ENCODE data around the gene MPP4.

The MPP4 gene

DNA sequence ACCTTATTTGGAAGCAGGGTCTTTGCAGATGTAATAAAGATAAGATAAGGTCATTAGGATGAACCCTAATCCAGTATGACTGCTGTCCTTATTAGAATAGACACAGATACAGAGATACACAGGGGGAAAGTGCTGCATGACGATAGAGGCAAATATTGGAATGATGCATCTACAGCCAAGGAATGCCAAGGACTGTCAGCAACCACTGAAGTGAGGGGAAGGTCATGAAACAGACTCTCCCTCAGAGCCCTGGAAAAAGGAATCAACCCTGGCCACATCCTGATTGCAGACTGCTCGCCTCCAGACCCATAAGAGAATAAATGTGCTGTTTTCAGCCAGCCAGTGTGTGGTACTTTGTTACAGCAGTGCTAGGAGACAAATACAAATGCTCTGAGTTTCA is 69.9 kb downstream of the MPP4 start:
- DNase-seq (ENCODE audit: low read depth in 3 of 3) = no peak

DNA sequence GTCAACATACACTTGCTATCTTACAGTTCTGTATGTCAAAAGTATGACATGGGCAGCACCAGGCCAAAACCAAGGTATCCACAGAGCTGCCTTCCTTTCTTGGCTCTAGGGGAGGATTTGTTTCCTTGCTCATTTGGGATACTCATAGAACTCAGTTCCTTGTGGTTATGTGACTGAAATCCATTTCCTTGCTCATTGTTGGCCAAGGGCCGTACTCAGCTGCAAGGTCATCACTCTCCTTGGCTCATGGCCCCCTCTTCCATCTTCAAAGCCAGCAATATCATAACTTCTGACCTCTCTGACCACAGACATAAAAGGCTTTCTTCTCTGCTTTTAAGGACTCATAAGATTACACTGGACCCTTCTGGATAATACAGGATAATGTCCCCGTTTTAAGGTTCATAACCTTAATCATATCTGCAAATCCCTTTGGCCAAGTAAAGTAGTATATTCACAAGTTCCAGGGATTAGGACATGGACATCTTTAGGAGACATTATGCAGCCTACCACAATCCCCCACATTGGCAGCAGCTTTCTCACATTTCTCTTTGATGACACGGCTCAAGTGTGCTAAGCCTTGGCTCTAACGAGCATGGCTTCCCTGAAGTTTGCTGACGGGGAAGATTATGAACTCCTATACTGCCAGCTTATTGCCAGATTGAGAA is 76.0 kb downstream of the MPP4 start:
- no peak for DNase-seq (ENCODE audit: low read depth in 3 of 3)

DNA sequence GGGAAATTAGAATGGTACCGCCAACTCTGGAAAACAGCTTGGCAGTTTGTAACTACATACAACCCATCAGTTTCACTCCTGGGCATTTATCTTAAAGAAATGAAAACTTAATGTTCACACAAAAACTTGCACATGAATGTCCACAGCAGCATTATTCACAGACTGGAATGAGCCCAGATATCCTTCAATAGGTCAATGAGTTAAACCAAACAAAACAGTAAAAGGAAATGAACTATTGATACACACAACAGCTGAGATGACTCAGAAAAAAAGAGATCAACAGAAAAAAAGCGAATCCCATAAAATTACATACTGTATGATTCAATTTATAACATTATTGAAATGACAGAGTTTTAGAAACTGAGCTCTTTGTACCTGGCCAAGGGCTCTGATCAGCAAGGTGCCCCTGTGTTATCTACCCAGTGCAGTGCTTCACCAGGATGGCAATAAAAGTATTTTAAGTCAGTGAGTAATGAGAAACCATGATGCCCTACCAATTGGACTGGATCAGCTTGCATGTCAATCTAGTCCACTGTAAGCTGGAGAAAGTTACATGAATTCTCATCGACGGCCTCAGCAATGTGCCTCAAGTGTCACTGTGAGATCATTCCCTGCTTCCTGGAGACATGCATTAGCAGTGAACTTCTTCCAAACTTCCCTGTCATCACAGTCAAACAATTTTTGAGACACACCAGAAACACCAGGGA is 77.0 kb downstream of the MPP4 start:
- DNase-seq (ENCODE audit: low read depth in 3 of 3) = no peak

DNA sequence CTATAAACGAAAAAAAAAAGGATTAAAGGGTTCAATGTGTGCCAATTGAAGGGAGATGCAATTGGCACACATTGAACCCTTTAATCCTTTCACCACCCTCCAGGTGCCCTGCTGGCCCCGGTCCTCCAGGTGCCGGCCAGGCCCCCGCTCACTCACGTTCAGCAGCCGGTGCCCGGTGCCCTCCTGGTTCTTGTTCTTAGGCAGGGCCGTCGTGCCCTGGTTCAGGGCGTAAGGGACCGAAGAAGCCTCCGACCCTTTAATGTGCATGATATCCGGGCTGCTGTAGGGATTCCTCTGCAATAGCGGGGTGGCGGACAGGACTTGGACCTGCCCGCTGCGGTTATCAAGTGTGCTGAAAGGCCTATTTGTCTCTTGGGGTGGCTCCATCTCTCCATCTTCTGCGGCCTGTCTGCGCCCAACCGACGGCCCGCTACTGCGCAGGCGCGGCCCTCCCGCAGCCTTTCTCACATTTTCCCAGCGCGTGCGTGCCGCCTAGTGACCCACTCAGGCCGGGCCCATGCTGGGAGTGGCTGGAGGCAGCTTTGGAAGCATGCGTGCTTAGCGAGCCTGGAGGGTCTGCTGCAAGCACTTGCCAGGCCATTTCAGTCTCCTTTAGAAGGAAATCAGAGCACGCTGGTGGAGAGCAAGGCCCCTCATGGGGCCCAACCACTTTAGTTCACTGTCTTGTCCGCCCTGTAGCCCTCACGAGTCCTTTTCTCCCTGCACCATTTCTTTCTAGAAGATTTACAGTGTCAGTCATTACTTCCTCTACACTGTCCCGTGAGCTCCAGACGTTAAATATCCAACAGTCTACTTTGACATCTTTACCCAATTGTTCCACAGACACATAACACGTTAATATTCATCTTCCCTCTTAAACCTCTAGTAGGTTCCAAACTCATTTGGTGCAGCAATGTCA is 79.4 kb downstream of the MPP4 start:
- DNase-seq (ENCODE audit: low read depth in 3 of 3) = no peak

DNA sequence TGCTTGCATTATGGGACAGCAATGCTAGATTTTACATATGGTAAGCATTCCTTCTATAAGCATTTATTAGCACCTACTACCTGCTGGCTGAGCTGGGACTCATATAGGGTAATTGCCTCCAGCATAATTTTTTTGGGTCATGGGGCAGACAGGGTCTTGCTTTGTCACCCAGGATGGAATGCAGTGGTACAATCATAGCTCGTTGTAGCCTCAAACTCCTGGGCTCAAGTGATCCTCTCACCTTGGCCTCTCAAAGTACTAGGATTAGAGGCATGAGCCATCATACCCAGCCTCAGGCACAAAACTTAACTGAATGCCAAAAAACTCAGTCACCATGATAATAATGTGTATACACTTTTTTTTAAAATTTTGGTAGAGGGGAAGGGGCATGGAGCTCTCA is 90.4 kb downstream of the MPP4 start:
- DNase-seq (ENCODE audit: low read depth in 3 of 3) = no peak

DNA sequence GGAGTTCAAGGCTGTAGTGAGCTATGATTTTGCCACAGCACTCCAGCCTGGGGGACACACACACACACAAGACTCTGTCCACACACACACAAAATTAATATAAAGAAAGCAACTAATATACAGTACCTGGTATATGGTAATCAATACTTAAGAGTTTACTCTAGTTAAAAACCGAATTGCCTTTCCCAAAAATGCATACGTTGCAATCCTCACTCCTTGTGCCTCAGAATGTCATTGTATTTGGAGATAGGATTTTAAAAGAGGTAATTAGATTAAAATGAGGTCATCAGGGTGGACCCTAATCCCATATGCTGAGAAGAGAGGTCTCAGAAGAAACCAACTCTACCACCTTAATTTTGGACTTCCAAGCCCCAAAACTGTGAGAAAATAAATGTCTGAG is 90.9 kb downstream of the MPP4 start:
- DNase-seq (ENCODE audit: low read depth in 3 of 3) = no peak

DNA sequence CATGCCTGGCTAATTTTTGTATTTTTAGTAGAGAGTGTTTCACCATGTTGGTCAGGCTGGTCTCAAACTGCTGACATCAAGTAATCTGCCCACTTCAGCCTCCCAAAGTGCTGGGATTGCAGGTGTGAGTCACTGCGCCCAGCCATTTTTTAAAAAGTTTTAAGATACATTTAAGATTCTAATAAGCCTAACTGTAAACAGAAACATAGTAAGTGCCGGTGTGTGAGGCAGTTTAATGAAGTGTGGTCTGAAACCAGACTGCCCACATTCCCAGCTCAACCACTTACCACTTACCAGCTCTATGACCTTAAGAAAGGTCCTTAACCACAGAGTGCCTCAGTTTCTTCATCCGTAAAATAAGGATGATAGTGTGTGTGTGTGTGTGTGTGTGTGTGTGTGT is 97.5 kb downstream of the MPP4 start:
- DNase-seq (ENCODE audit: low read depth in 3 of 3) = no peak

DNA sequence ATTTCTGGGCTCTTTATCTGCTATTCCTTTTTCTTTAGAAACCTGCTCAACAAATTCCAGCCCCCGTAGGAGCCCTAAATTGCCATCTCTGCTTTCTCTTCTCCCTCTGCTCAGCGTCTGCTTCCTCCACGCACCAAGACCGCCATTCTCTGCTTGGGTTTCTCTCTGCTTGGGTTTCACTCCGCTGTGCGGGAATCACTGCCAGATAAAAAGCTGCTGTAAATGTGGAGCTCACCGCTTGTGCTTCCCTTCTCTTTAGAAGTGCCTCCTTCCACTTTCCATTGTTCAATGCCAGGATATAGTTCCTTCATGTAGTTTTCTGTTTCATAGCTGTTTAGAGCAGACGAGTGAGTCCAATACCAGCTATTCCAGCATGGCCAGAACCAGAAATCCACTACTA is 101.0 kb downstream of the MPP4 start:
- DNase-seq (ENCODE audit: low read depth in 3 of 3) = no peak
